SKM-1 treated with dmso at 0.1 percent for 144 hours (cell line): Measurements from ENCODE around the gene XXYLT1.

ENCODE experiments used
- DNase-seq: peaks from one replicate; lab custom pipeline; 2025; ENCODE audit not compliant: unreplicated experiment; lab: John Stamatoyannopoulos, UW

Gene XXYLT1

DNA sequence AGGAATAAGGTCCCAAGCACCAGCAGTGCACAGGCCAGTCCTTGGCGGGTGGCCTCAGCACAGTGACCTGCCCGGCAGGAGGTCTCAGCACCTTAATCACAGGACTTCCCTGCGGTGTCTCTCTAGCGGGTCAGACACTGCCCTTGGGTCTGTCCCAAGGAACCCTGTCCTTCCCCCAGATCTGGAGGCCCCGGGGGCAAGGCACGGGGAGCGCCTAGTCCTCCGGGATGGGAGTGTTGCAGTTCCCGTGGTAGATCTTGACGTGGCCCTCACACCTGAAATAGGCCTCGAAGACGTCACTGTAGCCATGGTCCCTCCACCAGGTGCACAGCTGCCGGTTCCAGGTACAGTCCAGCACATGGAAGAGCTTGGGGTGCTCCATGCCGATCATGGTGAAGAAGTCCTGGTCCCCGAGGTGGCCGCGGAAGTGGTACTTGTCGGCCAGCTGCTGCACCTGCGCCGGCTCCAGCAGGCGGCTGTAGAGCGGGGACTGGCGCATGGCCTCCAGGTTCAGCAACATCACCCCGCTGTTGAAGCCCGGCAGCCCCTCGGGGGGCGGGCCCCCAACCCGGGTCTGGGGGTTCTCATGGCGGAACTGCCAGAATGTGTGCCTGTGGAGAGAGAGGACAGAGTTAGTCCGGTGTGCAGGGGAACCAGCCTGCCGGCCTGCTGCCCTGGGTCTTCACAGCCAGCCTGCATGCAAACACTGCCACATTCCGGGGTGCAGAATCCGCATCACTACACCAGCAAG is 201.3 kb downstream of the XXYLT1 start:
- no peak for DNase-seq

DNA sequence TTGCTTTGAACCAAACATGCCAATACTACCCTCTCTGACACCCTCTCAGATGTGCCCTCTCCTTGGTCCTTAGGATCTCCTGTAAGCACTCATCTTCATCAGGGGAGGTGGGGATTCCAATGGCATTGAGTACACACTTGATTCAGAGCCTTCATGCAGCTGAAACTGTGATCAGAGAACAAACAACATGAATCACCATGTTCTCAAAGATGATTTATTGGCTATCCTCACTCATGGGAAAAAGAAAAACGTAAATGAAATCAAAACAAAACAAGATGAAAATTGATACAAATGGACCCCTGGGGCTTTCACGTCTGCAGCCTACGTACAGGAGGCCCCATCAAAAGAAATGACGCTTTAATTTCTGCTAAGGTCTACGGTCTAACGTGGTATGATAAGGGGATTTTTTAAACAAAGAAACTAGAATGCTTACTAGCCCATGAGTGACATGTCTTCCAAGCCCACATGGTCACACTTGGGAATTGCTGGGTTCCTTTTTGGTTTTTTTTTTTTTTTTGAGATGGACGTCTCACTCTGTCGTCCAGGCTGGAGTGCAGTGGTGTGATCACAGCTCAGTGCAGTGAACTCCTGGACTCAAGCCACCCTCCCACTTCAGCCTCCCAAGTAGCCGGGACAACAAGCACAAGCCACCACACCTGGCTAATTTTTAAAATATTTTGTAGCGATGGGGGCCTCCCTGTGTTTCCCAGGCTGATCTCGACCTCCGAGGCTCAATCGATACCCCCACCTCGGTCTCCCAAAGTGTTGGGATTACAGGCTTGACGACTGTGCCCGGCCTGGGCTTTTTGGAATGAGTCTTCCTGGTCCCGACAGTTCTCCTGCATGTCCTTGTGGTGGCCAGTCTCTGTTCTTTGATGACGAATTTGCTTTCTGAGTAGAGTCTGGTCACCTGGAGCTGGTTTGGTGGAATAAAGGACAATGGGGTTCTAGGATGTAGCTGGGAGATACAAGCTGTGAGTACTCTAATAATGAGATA is 202.6 kb downstream of the XXYLT1 start:
- DNase-seq = no peak

DNA sequence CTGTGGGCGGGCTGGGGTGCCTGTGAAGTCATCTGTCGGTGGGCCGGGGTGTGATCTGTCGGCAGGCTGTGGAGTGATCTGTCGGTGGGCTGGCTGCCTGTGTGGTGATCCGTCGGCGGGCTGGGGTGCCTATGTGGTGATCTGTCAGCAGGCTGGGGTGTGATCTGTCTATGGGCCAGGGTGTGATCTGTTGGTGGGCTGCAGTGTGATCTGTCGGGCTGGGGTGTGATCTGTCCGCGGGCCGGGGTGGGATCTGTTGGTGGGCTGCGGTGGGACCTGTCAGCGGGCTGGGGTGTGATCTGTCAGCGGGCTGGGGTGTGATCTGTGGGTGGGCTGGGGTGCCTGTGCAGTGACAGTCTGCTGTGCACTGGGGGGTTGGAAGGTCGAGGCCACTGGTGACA is 204.5 kb downstream of the XXYLT1 start:
- no peak for DNase-seq

DNA sequence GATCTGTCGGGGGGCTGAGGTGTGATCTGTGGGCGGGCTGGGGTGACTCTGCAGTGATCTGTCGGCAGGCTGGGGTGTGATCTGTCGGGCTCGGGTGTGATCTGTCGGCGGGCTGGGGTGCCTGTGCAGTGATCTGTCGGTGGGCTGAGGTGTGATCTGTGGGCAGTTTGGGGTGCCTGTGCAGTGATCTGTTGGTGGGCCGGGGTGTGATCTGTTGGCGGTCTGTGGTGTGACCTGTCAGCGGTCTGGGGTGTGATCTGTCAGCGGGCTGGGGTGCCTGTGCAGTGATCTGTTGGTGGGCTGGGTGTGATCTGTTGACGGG is 205.1 kb downstream of the XXYLT1 start:
- no peak for DNase-seq

DNA sequence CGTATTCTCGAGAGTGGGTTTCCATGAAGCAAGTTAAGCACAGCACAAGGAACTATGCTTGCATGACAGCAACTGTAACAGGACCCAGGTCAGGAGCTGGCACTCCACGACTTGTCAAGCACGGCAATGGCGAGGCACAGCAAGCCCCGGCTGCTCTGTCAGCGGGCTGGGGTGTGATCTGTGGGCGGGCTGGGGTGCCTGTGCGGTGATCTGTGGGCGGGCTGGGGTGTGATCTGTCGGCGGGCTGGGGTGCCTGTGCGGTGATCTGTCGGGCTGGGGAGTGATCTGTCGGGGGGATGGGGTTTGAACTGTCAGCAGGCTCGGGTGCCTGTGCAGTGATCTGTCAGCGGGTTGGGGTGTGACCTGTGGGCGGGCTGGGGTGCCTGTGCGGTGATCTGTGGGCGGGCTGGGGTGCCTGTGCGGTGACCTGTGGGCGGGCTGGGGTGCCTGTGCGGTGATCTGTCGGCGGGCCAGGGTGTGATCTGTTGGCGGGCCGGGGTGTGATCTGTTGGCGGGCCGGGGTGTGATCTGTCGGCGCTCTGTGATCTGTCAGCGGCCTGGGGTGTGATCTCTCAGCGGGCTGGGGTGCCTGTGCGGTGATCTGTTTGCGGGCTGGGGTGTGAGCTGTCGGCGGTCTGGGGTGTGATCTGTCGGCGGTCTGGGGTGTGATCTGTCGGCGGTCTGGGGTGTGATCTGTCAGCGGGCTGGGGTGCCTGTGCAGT is 205.7 kb downstream of the XXYLT1 start:
- no peak for DNase-seq

DNA sequence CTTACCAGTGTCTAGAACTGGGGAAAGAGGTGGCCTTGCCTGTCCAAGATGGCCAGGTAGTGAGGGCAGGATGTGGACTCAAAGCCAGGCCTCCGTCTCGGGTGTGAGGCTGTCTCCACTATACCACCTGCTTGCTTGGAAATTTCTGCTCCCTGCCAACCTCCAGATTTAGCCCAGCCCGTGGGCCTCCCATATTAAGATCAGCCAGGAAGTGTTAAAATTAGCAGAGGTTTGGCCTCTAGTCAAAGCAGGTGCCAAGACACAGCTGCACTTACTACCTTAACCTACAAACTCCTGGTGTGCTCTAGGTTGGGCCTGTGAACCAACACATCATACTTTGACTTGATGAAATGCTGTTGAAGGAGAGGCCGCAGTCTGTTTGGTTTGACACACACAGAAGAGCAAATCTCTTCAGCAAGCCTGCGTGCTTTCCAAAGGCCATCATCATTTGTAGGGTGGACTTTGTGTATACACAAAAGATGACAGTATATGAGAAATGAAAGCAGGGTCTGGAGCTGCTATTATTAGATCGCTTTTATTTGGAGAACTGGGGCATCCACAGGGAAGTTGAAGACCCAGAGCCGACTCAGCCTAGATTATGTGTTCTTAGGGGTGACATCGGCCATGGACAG is 206.5 kb downstream of the XXYLT1 start:
- DNase-seq = no peak

DNA sequence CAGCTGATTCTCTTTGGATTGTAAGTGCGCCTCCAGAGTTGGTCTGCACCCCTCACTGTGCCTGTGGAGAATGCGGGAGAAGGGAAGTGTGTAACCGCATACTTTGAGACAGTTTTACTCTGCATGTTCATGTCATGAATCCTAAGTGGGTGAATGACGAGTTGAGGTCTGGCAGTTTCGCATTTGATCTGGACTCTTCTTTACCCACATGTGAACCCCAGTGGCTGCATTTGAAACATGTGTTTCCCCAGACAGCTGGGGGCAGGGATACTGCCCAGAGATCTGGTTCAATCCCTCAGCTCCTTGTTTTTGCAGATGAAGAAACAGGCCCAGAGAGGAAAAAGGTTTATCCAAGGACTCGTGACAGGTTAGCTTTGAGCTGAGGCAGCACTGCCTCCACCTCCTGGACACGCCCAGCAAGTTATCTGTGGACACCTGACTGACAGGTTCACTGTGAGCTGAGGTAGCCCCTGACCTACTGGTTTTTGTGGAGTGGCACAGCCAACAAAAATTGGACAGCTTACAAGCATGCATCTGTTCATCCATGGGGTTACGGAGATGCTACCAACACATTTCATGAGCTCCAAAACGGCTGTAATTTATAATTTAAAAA is 207.3 kb downstream of the XXYLT1 start:
- DNase-seq = no peak

DNA sequence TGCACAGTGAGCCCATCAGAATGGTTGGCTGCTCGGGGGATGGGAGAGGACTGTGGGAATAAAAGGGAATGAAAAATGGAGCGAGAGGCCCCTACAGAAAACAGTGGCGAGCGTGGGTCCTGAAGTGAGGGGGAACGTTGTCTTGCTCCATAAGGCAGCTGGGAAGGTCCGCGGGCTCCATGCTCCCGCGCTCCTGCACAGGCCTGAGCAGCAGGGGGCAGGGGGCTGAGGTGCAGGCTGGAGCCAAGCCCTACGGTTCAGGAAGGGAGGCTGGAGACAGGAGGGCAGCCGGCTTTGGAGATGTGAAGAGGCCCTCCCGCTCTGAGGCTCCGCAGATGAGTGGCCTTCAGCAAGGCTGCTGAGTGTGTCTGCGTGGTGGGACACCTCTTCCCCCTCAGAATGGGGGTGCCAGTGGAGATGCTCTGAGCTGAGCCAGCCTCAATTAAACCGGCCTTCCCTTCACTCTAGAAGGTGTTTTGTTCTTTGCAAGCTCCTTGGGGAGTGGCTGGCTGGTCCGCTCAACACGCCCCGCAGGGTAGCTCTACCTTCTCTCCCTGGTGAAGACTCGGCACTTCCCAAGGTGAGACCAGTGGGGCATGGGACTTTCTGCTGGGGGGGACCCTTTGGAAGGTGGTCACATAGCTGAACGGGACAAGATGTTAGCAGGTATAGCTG is 208.0 kb downstream of the XXYLT1 start:
- DNase-seq = no peak

DNA sequence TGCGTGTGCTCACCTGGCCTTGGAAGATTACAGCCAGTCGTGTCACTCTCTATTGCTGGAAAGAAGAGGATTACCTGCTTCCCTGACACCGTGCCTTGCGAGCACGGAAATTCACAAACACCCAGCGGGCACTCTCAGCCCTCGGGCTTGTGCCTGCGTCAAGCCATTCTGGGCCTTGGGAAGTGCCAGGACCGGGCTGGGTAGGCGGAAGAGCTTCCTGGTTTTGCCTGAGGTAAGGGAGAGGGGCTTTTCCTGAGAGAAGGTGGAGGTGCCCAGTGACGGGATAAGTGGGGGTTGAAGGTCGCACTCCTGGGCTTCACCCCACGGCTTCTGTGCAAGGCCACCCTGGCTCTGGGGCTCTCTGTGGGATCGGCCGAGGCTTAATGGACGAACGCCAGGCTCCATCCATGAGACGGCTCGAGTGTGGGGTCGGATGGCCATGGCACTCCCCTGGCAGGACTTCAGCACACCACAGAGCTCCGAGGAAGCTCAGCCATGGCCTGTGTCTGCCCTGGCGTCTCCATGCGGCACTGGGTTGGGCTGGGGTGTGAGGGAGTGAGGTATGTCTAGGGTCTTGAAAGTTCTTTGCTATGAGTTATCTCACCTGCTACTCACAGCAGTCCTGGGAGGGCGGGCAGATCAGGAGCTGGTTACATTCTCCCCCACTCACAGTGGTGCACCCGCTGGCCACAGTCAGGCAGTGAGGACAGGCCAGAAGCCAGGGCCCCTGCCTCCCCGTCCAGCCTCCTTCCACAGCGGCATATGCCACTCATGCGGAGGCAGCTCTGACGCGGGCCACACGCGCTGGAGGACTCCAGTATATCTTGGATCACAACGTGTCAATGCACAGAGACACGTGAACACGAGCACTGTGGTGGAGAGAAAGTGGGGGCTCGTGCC is 209.0 kb downstream of the XXYLT1 start:
- no peak for DNase-seq

DNA sequence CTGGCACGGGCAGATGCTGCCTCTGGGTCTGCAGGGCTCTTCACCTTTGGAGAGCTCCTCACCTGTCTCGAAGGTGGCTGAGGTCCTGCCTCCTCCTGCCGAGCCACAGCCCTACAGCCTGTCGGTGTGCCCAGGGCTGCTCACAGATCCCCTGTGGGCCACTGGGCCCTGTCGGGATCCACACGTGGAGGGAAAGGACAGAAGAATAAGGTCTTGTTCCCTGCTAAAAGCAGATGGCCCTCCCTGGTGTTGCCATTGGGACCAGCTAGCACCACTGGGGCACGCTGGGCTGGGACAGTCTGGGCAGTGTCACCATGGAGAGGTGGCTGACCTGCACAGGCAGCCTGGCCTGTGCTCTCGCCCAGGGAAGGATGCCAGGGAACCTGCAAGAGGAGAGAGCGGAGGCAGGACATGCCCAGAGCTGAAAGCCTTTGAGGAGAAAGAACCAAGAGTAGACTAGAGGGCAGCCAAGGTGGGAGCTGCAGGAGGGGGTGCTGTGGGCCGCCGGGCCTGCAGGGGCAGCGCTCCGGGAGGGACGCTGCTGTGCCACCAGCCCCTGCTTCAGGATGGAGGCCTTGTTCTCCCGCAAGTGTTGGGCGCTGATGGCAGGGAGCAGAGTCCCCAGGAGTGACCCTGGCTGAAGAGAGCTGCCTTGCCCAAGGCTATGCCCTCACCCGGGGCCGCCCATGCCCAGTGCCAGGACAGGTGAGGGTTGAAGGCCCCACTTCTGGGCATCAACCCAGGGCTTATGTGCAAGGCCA is 210.2 kb downstream of the XXYLT1 start:
- DNase-seq = no peak

DNA sequence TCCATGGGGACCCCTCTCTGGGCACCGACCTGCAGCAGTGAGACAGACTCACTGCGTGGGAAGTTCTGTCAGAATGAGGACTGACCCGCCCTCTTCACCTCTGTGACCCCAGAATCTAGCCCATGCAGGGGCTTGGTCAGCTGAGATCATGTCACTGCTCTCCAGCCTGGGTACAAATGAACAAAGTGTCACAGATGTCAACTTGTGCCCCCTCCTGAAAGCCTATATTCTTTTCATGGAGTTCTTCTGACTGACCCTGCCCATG is 210.8 kb downstream of the XXYLT1 start:
- no peak for DNase-seq

DNA sequence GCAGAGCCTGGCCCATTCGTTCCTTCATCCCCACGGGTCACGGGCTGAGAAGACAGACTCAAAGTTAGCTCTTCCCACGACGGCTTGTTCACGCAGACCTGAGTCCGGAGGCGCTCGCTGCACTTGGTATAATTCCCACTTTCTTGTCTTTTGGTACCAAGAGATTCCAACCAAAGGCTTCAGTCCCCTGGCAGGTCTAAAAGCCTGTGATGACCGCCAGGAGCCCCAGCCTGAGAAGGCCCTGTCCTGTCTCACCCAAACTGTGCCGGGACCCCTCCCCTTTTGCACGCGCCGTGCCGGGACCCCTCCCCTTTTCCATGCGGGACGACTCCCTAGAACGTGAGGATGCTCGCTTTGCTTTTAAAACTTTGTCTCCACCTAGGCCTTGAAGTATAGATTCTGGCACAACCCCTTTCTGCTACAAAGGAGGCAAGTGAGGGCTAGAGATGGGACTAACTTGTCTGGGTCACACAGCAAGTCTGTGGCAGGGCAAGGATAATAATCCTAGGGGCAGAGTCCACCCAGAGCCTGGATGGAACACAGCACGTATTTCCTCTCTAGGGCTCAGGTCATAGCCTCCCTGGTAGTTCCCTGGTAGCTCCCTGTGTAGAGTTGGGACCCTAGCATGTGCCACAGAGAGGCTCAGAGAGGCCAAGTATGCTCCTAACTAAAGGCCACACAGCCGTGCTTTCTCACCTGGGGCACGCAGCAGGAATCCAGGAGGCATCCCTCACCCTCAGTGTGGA is 211.3 kb downstream of the XXYLT1 start:
- DNase-seq = no peak

DNA sequence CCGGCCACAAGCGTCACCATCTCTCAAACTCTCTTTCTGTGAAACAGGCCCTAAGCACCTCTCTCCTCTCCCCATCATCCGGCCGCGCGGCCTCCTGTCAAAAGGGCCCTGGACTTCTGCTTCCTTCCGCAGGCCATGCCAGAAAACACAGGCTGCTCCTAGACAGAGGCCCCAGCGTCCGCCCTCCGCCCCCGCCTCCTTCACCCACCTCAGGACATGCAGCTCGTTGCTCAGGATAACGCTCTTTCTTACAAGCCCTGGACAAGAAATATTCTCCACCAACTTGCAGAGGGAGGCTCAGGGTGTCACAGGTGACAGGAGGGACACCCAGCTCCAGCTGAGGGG is 212.0 kb downstream of the XXYLT1 start:
- DNase-seq = no peak

DNA sequence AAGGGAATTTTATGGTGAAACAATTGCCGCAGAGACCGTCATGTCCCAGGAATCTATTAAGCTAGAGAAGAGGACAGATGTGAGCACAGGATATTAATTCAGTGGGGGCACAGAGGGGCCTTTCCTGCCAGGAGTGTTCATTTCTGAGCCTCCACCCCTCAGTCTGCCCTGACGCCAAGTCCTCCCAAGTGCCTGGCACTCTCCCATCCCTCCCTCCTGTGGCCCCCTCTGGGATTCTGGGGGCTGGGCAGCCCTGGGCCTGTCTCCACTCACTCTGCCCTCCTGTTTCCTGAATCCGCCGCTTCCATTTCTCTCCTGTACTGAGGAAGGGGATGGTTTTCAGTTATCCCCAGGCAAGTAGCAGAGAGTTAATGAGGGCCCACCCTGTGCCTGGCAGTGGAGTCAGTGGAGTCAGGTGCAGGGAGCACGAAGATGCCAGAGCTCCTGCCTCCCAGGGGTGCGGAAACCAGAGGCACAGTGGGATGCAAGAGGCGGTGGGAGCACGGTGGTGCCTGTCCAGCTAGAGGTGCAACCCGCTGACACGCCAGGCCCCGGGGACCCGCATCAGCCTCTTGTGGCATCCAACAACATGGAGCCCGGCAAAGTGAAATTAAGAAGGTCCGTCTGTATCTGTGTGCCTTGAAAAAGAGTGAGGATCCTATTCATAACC is 212.5 kb downstream of the XXYLT1 start:
- no peak for DNase-seq

DNA sequence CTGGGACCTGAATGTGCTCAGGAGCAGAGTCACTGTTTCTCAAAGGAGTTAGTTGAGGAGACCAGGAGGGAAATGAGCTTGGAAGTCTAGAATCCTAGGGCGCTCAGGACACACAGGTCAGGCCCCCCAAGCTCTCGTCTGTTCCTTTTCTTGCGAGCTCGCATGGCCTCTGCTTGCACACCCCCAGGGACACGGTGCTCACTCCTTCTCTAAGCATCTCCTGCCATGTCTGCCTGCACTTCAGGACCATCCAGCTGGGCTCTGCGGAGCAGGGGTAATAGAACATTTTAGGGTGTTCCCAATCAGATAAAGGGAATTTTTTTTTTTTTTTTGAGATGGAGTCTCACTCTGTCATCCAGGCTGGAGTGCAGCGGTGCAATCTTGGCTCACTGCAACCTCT is 213.2 kb downstream of the XXYLT1 start:
- no peak for DNase-seq

DNA sequence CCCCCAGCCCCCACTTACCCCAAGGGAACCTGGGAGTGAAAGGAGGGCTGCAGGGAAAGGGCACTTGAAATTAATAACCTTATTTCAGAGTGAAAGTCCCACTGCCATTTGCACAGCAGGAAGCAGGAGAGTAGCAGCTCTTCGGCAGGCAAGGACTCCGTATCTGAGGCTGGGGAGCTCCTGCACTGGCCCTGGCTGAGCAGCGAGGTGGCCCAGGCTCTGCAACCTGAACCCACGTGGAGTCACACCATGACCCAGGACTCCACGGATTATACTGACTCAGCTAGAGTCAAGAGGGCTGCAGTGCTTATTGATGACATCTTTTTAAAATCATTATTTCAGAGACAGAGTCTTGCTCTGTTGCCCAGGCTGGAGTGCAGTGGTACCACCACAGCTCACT is 214.5 kb downstream of the XXYLT1 start:
- no peak for DNase-seq

DNA sequence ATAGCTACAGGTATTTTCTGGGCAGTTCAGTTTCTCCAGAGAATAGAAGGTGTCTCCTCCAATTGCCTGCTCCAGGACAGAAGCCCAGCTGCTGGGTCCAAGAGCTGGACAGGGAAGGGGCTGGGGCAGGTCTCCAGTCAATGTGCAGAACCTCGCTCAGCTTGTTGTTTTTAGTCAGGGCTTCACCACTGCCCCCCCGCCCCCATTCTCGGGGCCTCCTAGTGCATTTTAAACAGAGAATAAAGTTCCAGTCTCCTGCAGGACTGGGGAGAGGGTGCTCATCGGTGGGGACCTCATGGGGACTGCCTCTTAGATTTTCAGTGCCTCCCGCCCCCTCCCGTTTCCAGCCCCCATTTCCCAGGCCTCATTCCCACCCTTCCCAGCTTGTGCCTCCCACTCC is 216.6 kb downstream of the XXYLT1 start:
- no peak for DNase-seq

DNA sequence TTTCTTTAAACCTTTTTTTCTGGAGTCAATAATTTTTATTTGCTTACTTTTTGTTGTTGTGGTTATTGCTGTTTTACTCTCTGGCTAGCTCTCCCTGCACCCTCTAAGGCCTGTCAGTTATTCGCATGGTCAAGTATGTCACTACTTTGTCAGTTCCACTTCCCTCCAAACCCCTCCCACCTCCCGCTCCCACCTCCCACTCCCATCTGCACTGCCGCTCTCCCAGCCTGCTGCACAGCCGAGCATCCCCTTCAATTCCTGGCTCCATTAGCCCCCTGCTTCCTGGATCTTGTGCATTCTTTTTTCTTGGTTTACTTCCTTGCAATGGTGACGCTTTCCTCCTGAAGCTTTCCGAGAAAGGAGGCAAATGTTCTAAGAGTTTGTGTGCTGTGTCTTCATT is 218.0 kb downstream of the XXYLT1 start:
- DNase-seq = no peak
